ENCODE data around the gene TOB2. TPM values are rescaled to one million over a fixed set of nuclear protein-coding genes. Genes with fewer than 3 reads are reported as not detected.

The TOB2 gene
- total RNA-seq, 1 donor from 2014 or later: 55.8 TPM

DNA sequence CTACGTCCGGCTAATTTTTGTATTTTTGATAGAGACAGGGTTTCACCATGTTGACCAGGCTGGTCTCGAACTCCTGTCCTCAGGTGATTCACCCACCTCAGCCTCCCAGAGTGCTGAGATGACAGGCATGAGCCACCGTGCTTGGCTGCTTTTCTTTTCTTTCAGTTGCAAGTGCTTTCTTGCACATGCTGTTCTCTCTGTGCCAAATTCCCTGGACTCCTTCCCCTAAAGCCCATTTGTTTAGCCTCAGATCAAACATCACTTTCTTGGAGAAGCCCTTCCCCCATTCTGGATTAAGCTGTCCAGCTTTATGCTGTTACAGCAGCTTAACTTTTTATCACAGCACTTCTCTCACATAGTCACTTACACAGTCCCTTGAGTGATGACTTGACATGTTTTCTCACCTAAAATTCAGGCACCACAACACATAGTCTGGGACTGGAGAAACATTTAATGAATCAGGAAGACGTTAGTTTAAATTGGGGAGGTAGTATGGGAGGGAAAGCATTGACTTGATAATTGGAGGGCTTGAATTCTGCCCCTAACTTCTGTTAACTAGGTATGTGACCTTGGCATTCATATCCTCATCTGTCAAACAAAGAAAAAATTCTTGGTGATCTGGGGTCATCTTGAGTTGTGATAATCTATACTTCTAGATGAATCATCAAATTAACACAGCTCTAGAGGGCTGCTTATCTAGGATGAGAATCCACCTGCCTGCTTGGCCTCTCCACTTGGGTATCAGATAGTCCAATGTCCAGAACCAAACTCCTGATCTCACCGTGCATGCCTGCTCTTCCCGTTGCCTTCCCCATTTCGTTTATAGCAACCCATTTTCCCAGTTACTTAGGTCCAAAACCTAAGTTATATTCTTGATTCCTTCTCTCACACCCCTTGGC is 40.7 kb upstream of the TOB2 start:
- intact Hi-C loops (cut with DNase I): no loop called here
- H3K36me3 ChIP-seq: no peaks in the 10 kb centered on the region
- no peak for DNase-seq (ENCODE audit: low spot score in 2 of 2)

GRCh38 chr22:41485033-41485432 is 38.4 kb upstream of the TOB2 start:
- no peak for TF ChIP-seq CTCF (IDR thresholded peaks at IDR 0.05)
- intact Hi-C loops (cut with DNase I): no loop called here
- Histone ChIP-seq H3K9me3 (no peaks in the 10 kb centered on the region), H3K4me1 (peaks cover 25 to 35% of the 10 kb centered on the region in 2 donors), H3K4me3 (no peak overlapping the region), H3K27me3 (no peaks in the 10 kb centered on the region), H3K27ac (peak overlapping the region; percentile 76 to 85), H3K36me3 (no peaks in the 10 kb centered on the region)
- no peak for DNase-seq (ENCODE audit: low spot score in 2 of 2)

More for the DNA sequence above, 40.7 kb upstream of the TOB2 start:
- no peak for TF ChIP-seq CTCF (IDR thresholded peaks at IDR 0.05)
- H3K9me3 ChIP-seq: no peaks in the 10 kb centered on the region
- H3K27me3 ChIP-seq: no peaks in the 10 kb centered on the region
- peak overlapping the region in 1 of 2 donors; percentile 29 for H3K27ac ChIP-seq
- H3K4me1 ChIP-seq: peaks cover 4 to 14% of the 10 kb centered on the region in 2 donors
- no peak overlapping the region for H3K4me3 ChIP-seq

DNA sequence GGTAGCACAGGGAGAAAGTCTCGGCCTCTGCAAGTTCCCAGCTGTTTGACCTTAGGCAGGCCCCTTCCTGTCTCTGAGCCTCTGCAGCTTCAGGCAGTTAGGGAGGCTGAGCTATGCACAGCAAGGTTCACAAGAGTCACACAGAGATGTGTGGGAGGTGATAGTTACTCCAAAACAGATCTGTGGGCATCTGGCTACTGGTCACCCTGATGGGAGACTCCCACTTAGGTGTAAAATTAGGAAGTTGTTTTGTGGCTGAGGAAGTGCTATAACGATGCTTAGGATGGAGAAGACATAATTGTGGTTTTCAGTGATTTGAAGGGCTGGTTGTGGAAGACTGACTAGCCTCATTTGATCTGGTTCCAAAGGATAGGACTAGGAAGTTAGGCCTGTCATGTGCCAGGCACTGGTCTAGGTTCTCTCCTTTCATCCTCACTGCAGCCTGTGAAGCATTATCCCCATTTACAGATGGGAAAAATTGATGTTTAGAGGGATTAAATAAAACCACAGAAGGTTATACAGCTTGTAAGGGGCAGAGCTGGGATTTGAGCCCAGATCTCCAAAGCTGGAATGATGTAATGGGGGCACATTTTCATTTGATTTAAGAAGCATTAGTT is 35.8 kb upstream of the TOB2 start:
- no peaks in the 10 kb centered on the region for H3K36me3 ChIP-seq
- H3K27ac ChIP-seq: peak overlapping the region; percentile 76 to 85
- no peak for DNase-seq (ENCODE audit: low spot score in 2 of 2)
- peaks cover 25 to 47% of the 10 kb centered on the region in 2 donors for H3K4me1 ChIP-seq
- no peaks in the 10 kb centered on the region for H3K9me3 ChIP-seq
- intact Hi-C loops (cut with DNase I): loop anchor here (5.0 kb wide), 2 partner anchors 35 kb away; partner anchors contain the start of gene TOB2
- no peak for TF ChIP-seq CTCF (IDR thresholded peaks at IDR 0.05)
- H3K4me3 ChIP-seq: no peak overlapping the region
- H3K27me3 ChIP-seq: no peaks in the 10 kb centered on the region

DNA sequence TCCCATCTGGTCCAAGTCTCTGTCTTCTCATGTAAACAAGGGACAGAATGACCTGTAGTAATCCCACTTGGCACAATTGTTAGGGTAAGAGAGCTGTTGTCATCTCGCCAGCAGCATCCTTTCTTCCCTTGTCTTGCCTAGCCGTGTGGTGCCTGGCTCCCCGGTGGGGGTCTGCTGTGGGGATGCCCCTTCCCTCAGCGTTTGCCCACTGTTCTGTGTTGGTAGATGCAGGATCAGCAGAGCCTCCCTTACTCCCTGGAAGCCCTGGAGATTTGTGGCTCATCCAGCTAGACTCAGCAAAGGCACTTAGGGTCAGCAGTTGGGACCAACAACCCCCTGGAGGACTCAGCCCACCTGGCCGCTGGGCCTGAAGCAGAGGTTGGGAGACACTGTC is 35.3 kb upstream of the TOB2 start:
- no peak for DNase-seq (ENCODE audit: low spot score in 2 of 2)
- Histone ChIP-seq H3K4me1 (peaks cover 25 to 47% of the 10 kb centered on the region in 2 donors), H3K36me3 (no peaks in the 10 kb centered on the region), H3K9me3 (no peaks in the 10 kb centered on the region), H3K27ac (peak overlapping the region; percentile 76 to 85), H3K4me3 (no peak overlapping the region), H3K27me3 (no peaks in the 10 kb centered on the region)
- TF ChIP-seq CTCF (IDR thresholded peaks at IDR 0.05): no peak
- intact Hi-C loops (cut with DNase I): loop anchor here (2.0 to 5.0 kb wide), 4 partner anchors 23 to 71 kb away; partner anchors contain the start of gene TOB2

- Histone ChIP-seq H3K4me3 (peak overlapping the region in 1 of 2 donors; percentile 21), H3K36me3 (no peaks in the 10 kb centered on the region), H3K27me3 (no peaks in the 10 kb centered on the region), H3K4me1 (peaks cover 25 to 47% of the 10 kb centered on the region in 2 donors), H3K9me3 (no peaks in the 10 kb centered on the region), H3K27ac (peak overlapping the region; percentile 76 to 85)
- intact Hi-C loops (cut with DNase I): loop anchor here (2.0 to 5.0 kb wide), 4 partner anchors 24 to 70 kb away; partner anchors contain the start of gene TOB2
- no peak for TF ChIP-seq CTCF (IDR thresholded peaks at IDR 0.05)
- peak in 1 of 2 donors; percentile 84 for DNase-seq (ENCODE audit: low spot score in 2 of 2)
Observed at GRCh38 chr22:41481131-41481830, 34.7 kb upstream of the TOB2 start.
